Measurements from ENCODE around the gene CDK5. TPM values are rescaled to one million over a fixed set of nuclear protein-coding genes. Genes with fewer than 3 reads are reported as not detected.

CDK5 gene
- total RNA-seq, 4 donors from 2014 or later = 3.7 to 10.7 (median 5.9) TPM

GRCh38 chr7:151087245-151088018 is 29.7 kb upstream of the CDK5 start:
- Histone ChIP-seq H3K27ac (peak overlapping the region; percentile 85 to 96 (median 86)), H3K4me3 (peak overlapping the region; percentile 72 to 95 (median 84)), H3K27me3 (no peaks in the 10 kb centered on the region), H3K36me3 (no peaks in the 10 kb centered on the region), H3K4me1 (peaks cover 33 to 46% of the 10 kb centered on the region in 2 donors), H3K9me3 (no peaks in the 10 kb centered on the region)
- intact Hi-C loops (cut with DNase I; ENCODE audit: low total_unique reads) = loop anchor here (1.0 to 10.0 kb wide), 4 partner anchors 24 to 1377 kb away; partner anchors contain the start of gene ABCF2
- DNase-seq (no peak), ATAC-seq (peak; percentile 32 to 45)
- TF ChIP-seq CTCF (IDR thresholded peaks at IDR 0.05 in 4 of 5, conservative IDR thresholded peaks at IDR 0.05 in 1 of 5) (peak in 3 of 5 experiments; percentile 40 to 56 (median 42)), POLR2A (IDR thresholded peaks at IDR 0.05) (peak in 1 of 2 donors; percentile 16)
- in situ Hi-C loops (cut with MboI; ENCODE audit: low sequenced_read_pairs in 4 of 4) = no loop called here

- Histone ChIP-seq H3K4me1 (peaks cover 39 to 52% of the 10 kb centered on the region in 2 donors), H3K9me3 (no peaks in the 10 kb centered on the region), H3K27me3 (no peaks in the 10 kb centered on the region), H3K36me3 (no peaks in the 10 kb centered on the region), H3K27ac (peak overlapping the region; percentile 85 to 96 (median 86)), H3K4me3 (peak overlapping the region; percentile 72 to 95 (median 84))
- in situ Hi-C loops (cut with MboI; ENCODE audit: low sequenced_read_pairs in 4 of 4) (no loop called here), intact Hi-C loops (cut with DNase I; ENCODE audit: low total_unique reads) (loop anchor here (1.0 to 10.0 kb wide), 6 partner anchors 24 to 1378 kb away; partner anchors contain the start of genes ABCB8, ABCF2 and SLC4A2)
- TF ChIP-seq POLR2A (IDR thresholded peaks at IDR 0.05) = no peak
- no peak for TF ChIP-seq CTCF (IDR thresholded peaks at IDR 0.05 in 4 of 5, conservative IDR thresholded peaks at IDR 0.05 in 1 of 5)
- ATAC-seq = peak; percentile 4 to 11
- no peak for DNase-seq
These were observed 29.1 kb upstream of the CDK5 start for GRCh38 chr7:151086802-151087244.

GRCh38 chr7:151085691-151086620 is 28.3 kb upstream of the CDK5 start, which contains the start of gene AGAP3:
Gene AGAP3, plus strand, starts transcription at chr7:151086475. Its CDS starts 267 bp downstream, at chr7:151086742.
- Histone ChIP-seq H3K27ac (peak within 1 kb of the TSS; percentile 86 to 96 (median 92)), H3K4me1 (peaks cover 44 to 56% of the 10 kb centered on the region in 2 donors), H3K27me3 (no peaks in the 10 kb centered on the region), H3K4me3 (peak within 1 kb of the TSS; percentile 72 to 95 (median 84)), H3K9me3 (no peaks in the 10 kb centered on the region), H3K36me3 (no peaks in the 10 kb centered on the region)
- DNase-seq = peak; percentile 83 to 86
- no peak for TF ChIP-seq CTCF (IDR thresholded peaks at IDR 0.05 in 4 of 5, conservative IDR thresholded peaks at IDR 0.05 in 1 of 5)
- TF ChIP-seq POLR2A (IDR thresholded peaks at IDR 0.05) = peak; percentile 79 to 85
- intact Hi-C loops (cut with DNase I; ENCODE audit: low total_unique reads) = loop anchor here (1.0 to 10.0 kb wide), 5 partner anchors 27 to 1379 kb away; partner anchors contain the start of genes ABCB8, ABCF2 and SLC4A2
- in situ Hi-C loops (cut with MboI; ENCODE audit: low sequenced_read_pairs in 4 of 4) = no loop called here
- ATAC-seq = peak; percentile 44 to 55

GRCh38 chr7:151085329-151085690 is 27.6 kb upstream of the CDK5 start:
- intact Hi-C loops (cut with DNase I; ENCODE audit: low total_unique reads) (loop anchor here (5.0 to 10.0 kb wide), 3 partner anchors 142 to 1379 kb away; partner anchors contain the start of gene ABCF2), in situ Hi-C loops (cut with MboI; ENCODE audit: low sequenced_read_pairs in 4 of 4) (no loop called here)
- Histone ChIP-seq H3K36me3 (no peaks in the 10 kb centered on the region), H3K27ac (peak overlapping the region; percentile 81 to 96 (median 92)), H3K27me3 (no peaks in the 10 kb centered on the region), H3K9me3 (no peaks in the 10 kb centered on the region), H3K4me1 (peaks cover 42 to 54% of the 10 kb centered on the region in 2 donors), H3K4me3 (peak overlapping the region; percentile 38 to 75 (median 60))
- ATAC-seq (no peak), DNase-seq (no peak)
- TF ChIP-seq POLR2A (IDR thresholded peaks at IDR 0.05) (no peak), CTCF (IDR thresholded peaks at IDR 0.05 in 4 of 5, conservative IDR thresholded peaks at IDR 0.05 in 1 of 5) (no peak)
